Activated CD8-positive, alpha-beta T cell treated with anti-CD3 and anti-CD28 coated beads, Interleukin-2, amount 10 ng/mL, durations not matched to agents 7 days and 5 days (primary cell): ENCODE measurements around the gene PCSK2. TPM values are rescaled to one million over a fixed set of nuclear protein-coding genes. Genes with fewer than 3 reads are reported as not detected.
A peak's percentile ranks its signal among the peaks of the same experiment; 100 is the strongest.

Experiments
- ATAC-seq: fragments of 150-1000 bp; cut with Tn5 transposase; one replicate; pipeline ENCODE4 v1.10.0; 2021; ENCODE audit warnings: moderate library complexity
- CTCF ChIA-PET: fragments of 350-600 bp; sonication (Branson Sonifier 250); formaldehyde crosslinking; loops from one replicate; lab custom pipeline; 2021; ENCODE audit warnings: antibody characterized with exemption; lab: Charles Lee
- POLR2A ChIA-PET: fragments of 350-600 bp; sonication (Branson Sonifier 250); formaldehyde crosslinking; loops from one replicate; lab custom pipeline; 2021; ENCODE audit warnings: antibody characterized with exemption; lab: Charles Lee
- DNase-seq: peaks from one replicate; pipeline ENCODE4 v3.0.0-alpha.2; 2020
- H3K27ac Mint-ChIP-seq: one replicate; pipeline ENCODE4 v1.8.0; 2021; ENCODE audit warnings: mild to moderate bottlenecking, mixed read lengths
- H3K27me3 Mint-ChIP-seq: one replicate; pipeline ENCODE4 v1.8.0; 2021; ENCODE audit warnings: low read depth, mixed read lengths
- H3K36me3 Mint-ChIP-seq: one replicate; pipeline ENCODE4 v1.8.0; 2021; ENCODE audit warnings: low read depth, mixed read lengths
- H3K4me1 Mint-ChIP-seq: one replicate; pipeline ENCODE4 v1.8.0; 2021; ENCODE audit warnings: low read depth, mixed read lengths
- H3K4me3 Mint-ChIP-seq: one replicate; pipeline ENCODE4 v1.8.0; 2021; ENCODE audit warnings: mild to moderate bottlenecking, mixed read lengths
- H3K9me3 Mint-ChIP-seq: one replicate; pipeline ENCODE4 v1.8.0; 2022; ENCODE audit warnings: mixed read lengths; ENCODE audit not compliant: insufficient read depth
- total RNA-seq, 2 experiments: library from RNA; stranded (reverse); gene quantifications; one replicate each; pipeline ENCODE4 v1.2.3, GENCODE V29; 2021

The PCSK2 gene
- total RNA-seq, 2 experiments from 2014 or later, result not detected

GRCh38 chr20:17497821-17498580 lies 271.2 kb downstream of the PCSK2 start:
- Mint-ChIP-seq H3K36me3 (no peaks in the 10 kb centered on the region), H3K9me3 (no peaks in the 10 kb centered on the region), H3K27me3 (peaks cover 15% of the 10 kb centered on the region), H3K4me3 (no peak overlapping the region), H3K4me1 (peaks cover 2% of the 10 kb centered on the region), H3K27ac (no peak overlapping the region)
- no peak for ATAC-seq
- ChIA-PET POLR2A (no interaction called here), CTCF (no interaction called here)
- DNase-seq, result no peak

- H3K4me3 Mint-ChIP-seq, result no peak overlapping the region
- POLR2A ChIA-PET, result no interaction called here
- no peaks in the 10 kb centered on the region for H3K9me3 Mint-ChIP-seq
- H3K4me1 Mint-ChIP-seq, result peaks cover 7% of the 10 kb centered on the region
- H3K27me3 Mint-ChIP-seq, result peaks cover 15% of the 10 kb centered on the region
- CTCF ChIA-PET, result no interaction called here
- no peak overlapping the region for H3K27ac Mint-ChIP-seq
- no peaks in the 10 kb centered on the region for H3K36me3 Mint-ChIP-seq
- ATAC-seq (no peak), DNase-seq (no peak)
Measured at GRCh38 chr20:17498641-17499040, 271.8 kb downstream of the PCSK2 start.

GRCh38 chr20:17499041-17499440 lies 272.2 kb downstream of the PCSK2 start:
- Mint-ChIP-seq H3K4me3 (no peak overlapping the region), H3K9me3 (no peaks in the 10 kb centered on the region), H3K4me1 (peaks cover 11% of the 10 kb centered on the region), H3K27me3 (peaks cover 15% of the 10 kb centered on the region), H3K36me3 (no peaks in the 10 kb centered on the region), H3K27ac (no peak overlapping the region)
- DNase-seq (no peak), ATAC-seq (no peak)
- CTCF ChIA-PET, result no interaction called here
- POLR2A ChIA-PET, result no interaction called here

DNA sequence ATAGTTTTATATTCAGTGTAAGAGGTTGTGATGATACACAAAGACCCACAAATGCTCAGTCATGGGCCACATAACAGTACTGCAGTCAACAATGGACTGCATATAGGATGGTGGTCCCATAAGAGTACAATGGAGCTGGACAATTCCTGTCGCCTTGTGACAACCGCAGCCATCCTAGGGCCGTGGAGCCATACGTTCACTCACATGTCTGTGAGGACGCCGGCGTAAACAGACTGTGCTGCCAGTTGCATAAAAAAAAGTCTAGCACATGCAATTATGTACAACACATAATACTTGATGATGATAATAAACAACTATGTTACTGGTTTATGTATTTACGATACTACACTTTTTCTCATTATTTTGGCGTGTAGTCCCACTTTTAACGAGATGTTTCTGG lies 273.4 kb downstream of the PCSK2 start:
- Mint-ChIP-seq H3K36me3 (no peaks in the 10 kb centered on the region), H3K4me3 (no peak overlapping the region), H3K27me3 (peaks cover 15% of the 10 kb centered on the region), H3K9me3 (no peaks in the 10 kb centered on the region), H3K27ac (no peak overlapping the region), H3K4me1 (peaks cover 24% of the 10 kb centered on the region)
- ATAC-seq (no peak), DNase-seq (no peak)
- POLR2A ChIA-PET, result no interaction called here
- CTCF ChIA-PET, result no interaction called here

- no peak overlapping the region for H3K27ac Mint-ChIP-seq
- ChIA-PET POLR2A (no interaction called here), CTCF (no interaction called here)
- H3K36me3 Mint-ChIP-seq, result no peaks in the 10 kb centered on the region
- ATAC-seq (no peak), DNase-seq (no peak)
- H3K27me3 Mint-ChIP-seq, result peaks cover 15% of the 10 kb centered on the region
- H3K9me3 Mint-ChIP-seq, result no peaks in the 10 kb centered on the region
- H3K4me3 Mint-ChIP-seq, result no peak overlapping the region
- peaks cover 29% of the 10 kb centered on the region for H3K4me1 Mint-ChIP-seq
Measured at GRCh38 chr20:17500826-17501225, 274.0 kb downstream of the PCSK2 start.

- DNase-seq (no peak), ATAC-seq (no peak)
- Mint-ChIP-seq H3K9me3 (no peaks in the 10 kb centered on the region), H3K4me1 (peaks cover 36% of the 10 kb centered on the region), H3K4me3 (no peak overlapping the region), H3K27me3 (peaks cover 15% of the 10 kb centered on the region), H3K36me3 (no peaks in the 10 kb centered on the region), H3K27ac (no peak overlapping the region)
- ChIA-PET CTCF (no interaction called here), POLR2A (no interaction called here)
Measured at GRCh38 chr20:17501701-17502100, 274.9 kb downstream of the PCSK2 start.

DNA sequence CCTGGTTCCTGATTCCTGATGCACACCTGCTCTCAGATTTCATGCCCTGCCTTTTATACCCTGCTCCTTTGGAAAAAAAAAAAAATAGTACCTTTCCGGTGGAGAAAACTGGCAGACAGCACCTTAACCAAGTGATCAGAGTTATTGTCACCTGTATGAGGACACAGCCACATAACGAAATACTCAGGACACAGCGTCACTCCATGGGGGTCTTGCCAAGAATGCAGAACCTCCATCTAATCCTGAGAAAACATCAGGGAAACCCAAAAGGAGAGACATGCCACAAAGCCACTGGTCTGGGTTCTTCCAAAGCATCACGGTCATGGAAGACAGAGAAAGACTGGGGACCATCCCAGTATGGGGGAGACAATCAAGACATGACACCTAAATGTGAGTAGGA lies 275.3 kb downstream of the PCSK2 start:
- H3K36me3 Mint-ChIP-seq, result no peaks in the 10 kb centered on the region
- H3K9me3 Mint-ChIP-seq, result no peaks in the 10 kb centered on the region
- ATAC-seq, result no peak
- H3K4me1 Mint-ChIP-seq, result peaks cover 40% of the 10 kb centered on the region
- POLR2A ChIA-PET, result no interaction called here
- no peak overlapping the region for H3K4me3 Mint-ChIP-seq
- DNase-seq, result no peak
- CTCF ChIA-PET, result no interaction called here
- H3K27me3 Mint-ChIP-seq, result peaks cover 15% of the 10 kb centered on the region
- H3K27ac Mint-ChIP-seq, result no peak overlapping the region

GRCh38 chr20:17503301-17504065 lies 276.6 kb downstream of the PCSK2 start:
- DNase-seq (peak; percentile 28), ATAC-seq (no peak)
- Mint-ChIP-seq H3K27me3 (peaks cover 22% of the 10 kb centered on the region), H3K36me3 (no peaks in the 10 kb centered on the region), H3K4me1 (peaks cover 52% of the 10 kb centered on the region), H3K4me3 (peak overlapping the region; percentile 46), H3K27ac (peak overlapping the region; percentile 41), H3K9me3 (no peaks in the 10 kb centered on the region)
- ChIA-PET POLR2A (interaction anchor here (0.7 to 1.8 kb wide), 2 partner anchors 20 to 107 kb away, joined by 3 to 5 read pairs; no protein-coding TSS in a partner anchor), CTCF (interaction anchor here (0.6 to 3.9 kb wide), 15 partner anchors 11 to 773 kb away, joined by 3 to 32 read pairs (median 4); partner anchors contain the start of genes BFSP1, DSTN and RRBP1)

DNA sequence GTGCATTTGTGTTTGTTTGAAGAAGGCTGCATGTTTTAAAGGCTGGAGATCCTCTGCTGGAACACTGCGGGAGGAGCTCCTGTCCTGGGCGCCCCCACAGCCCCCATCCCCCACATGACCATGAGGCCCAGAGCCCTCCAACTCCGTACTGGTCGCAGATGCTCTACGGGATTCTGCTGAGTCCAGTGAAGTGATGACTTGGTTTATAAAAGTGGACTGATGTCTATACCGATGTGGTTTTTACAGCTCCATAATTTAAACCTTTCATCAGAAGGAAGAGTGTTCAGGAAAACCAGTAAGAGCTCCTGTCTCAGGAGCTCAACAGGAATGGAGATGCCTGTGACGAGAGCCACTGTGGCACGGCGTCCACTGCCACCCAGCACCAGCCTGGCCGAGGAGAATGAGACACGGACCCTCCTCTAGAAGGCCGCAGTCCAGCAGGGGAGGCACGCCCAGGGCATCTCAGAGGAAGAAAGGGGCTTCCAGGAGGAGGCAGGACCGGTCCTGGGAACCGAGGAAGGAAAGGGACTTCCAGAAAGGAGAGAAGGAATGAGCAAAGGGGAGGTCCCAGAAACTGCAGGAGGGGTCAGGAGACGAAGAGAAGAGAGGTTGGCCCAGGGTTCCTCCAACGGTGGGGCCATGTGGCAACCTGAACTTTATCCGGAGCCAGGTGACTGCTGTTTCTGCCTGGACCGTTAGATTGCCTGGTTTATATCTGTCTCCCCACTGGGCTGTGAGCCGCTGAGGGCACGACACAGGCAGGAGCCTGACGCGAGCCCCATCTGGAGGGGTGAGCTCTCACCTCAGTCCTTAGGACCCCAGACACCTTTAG lies 277.4 kb downstream of the PCSK2 start:
- ChIA-PET CTCF (interaction anchor here (0.6 to 3.9 kb wide), 31 partner anchors 9 to 772 kb away, joined by 3 to 32 read pairs (median 4); partner anchors contain the start of genes BFSP1, DSTN and RRBP1), POLR2A (interaction anchor here (0.7 to 1.8 kb wide), 4 partner anchors 19 to 489 kb away, joined by 3 to 5 read pairs (median 3); no protein-coding TSS in a partner anchor)
- Mint-ChIP-seq H3K9me3 (no peaks in the 10 kb centered on the region), H3K27ac (peak overlapping the region; percentile 67), H3K27me3 (peaks cover 22% of the 10 kb centered on the region), H3K4me3 (peak overlapping the region; percentile 72), H3K36me3 (no peaks in the 10 kb centered on the region), H3K4me1 (peaks cover 52% of the 10 kb centered on the region)
- DNase-seq, result peak; percentile 40
- peak; percentile 42 for ATAC-seq

DNA sequence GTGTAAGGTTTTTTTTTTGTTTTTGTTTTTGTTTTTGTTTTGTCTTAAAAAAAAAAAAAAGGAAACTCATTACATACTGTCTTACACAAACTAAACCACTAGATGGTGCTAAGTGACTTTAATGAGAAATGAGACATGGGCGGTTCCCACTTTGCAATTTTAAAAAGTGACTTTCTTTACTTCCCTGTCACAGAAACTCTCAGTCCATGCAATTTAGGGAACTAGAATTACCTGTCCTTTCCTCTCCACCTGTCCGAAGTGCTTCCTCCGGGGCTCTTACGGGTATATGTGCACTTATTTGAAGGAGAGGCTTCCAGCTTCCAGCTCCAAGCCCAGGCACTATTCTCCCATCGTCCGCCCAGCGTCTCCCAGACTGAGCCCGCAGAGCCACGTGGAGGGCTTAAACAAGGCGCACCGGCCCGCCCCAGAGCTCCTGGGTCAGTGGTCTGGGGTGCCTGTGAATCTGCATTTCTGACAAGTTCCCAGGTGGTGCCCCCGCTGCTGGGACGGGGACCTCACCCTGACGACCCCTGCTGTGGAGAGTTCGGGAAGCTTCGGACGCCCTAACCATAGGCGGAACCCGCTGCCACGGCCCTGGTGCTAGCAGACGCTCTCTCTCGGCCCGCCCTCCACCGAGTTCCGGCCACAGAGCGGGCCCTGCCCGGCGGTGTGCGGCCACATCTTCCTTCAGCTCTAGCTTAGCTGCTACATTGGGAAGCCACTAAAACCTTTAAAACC lies 278.2 kb downstream of the PCSK2 start:
- peaks cover 26% of the 10 kb centered on the region for H3K27me3 Mint-ChIP-seq
- CTCF ChIA-PET, result interaction anchor here (0.6 to 3.9 kb wide), 33 partner anchors 8 to 512 kb away, joined by 3 to 32 read pairs (median 5); partner anchors contain the start of genes BFSP1, DSTN and RRBP1
- POLR2A ChIA-PET, result interaction anchor here (0.7 to 1.8 kb wide), 4 partner anchors 106 to 488 kb away, joined by 3 to 5 read pairs (median 3); no protein-coding TSS in a partner anchor
- H3K36me3 Mint-ChIP-seq, result no peaks in the 10 kb centered on the region
- peaks cover 52% of the 10 kb centered on the region for H3K4me1 Mint-ChIP-seq
- DNase-seq (peak; percentile 82), ATAC-seq (peak; percentile 82)
- no peaks in the 10 kb centered on the region for H3K9me3 Mint-ChIP-seq
- peak overlapping the region; percentile 77 for H3K27ac Mint-ChIP-seq
- peak overlapping the region; percentile 72 for H3K4me3 Mint-ChIP-seq
